CD1c-positive myeloid dendritic cell (primary cell): ENCODE data around the gene MRM2.

Experiments used
- DNase-seq: peaks from one replicate; pipeline ENCODE4 v3.0.0-alpha.2; 2016; ENCODE audit errors: extremely low spot score

MRM2 gene

DNA sequence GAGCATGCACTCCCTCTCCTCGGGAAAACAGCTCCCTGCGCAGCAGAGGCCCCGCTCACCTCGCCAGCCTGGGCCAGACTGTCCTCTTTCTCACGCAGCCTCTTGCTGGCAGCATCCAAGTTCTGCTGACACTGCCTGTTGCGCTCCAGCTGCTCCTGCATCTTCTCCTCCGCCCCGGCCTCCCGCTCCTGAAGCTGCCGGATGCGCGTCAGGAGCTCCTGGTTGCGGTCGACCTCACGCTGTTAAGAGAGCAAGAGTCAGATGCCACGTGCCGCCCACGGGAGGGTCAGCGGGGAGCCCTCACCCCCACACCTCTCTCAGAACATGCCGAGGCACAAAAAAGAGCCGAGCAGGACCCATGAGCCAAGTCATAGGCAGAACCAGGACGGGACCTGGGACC is 19.5 kb downstream of the MRM2 start:
- DNase-seq = no peak

DNA sequence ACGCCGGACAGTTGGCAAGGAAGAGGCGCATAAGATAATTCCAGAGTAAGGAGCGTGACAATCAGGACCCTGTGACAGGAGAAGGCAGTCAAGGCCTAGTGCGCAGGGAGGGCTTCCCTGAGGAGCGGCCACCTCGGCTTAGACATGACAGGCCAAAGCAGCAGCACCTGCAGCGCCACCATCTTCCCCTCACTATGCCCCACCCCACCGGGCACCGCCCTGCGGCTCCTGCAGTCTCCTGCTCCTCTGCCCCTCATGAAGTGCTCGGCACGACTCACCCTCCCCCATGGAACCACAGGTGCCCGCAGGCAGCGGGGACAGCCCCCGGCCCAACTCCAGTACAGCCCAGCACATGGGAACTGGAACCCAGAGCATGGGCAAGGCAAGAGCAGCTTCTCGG is 21.1 kb downstream of the MRM2 start:
- no peak for DNase-seq

DNA sequence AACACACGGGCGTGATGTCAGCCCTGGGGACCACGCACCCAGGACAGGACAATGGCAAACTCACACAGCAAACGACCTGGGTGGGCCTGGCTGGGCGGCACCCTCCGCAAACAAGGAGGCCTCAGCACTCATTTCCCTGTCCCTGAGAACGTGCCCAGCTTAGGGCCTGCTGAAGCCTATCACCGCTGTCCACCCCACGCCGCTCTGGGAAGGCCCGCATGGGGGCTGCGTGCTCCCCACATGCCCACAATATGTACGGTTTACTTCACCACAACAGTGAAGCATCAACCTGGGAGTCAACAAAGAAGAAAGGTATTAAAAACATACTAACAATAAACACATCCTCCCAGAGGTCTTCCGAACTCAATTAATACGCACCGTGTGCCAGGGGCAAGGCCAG is 21.5 kb downstream of the MRM2 start:
- no peak for DNase-seq

DNA sequence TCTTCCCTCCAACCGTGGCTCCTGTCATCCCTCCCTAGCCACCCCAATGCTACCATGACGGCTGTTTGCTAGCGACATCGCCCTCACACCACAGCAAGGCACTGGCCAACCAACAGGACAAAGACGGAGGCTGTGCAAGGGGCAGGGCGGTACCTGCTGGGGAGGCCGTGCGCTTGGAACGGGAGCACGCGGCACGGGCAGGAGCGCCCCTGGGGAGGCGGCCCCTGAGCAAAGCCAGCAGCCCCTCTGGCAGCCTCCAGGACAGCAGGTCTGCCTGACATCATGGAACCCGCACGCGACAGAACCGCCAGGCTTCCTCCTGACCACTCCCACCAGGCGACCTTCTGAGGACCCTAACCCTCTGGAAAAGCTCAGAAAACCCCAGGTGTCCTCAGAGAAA is 22.0 kb downstream of the MRM2 start:
- no peak for DNase-seq

DNA sequence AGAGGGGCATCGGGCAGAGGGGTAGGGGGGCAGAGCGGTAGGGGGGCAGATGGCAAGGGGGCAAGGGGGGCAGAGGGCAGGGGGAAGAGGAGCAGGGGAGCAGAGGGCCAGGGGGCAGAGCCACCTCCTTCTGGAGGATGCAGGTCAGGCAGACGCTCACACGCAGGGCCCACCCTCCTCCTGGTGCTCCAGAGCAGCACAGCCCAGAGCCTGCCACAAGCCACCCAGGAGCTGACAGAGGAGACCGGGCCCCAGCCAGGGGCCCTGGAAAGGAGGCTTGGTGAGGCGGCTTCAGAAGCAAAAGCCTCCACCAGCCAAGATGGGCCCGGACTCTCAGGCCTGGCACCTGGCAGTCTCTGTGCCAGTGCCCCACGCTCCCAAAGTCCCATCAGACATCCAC is 22.4 kb downstream of the MRM2 start:
- no peak for DNase-seq

DNA sequence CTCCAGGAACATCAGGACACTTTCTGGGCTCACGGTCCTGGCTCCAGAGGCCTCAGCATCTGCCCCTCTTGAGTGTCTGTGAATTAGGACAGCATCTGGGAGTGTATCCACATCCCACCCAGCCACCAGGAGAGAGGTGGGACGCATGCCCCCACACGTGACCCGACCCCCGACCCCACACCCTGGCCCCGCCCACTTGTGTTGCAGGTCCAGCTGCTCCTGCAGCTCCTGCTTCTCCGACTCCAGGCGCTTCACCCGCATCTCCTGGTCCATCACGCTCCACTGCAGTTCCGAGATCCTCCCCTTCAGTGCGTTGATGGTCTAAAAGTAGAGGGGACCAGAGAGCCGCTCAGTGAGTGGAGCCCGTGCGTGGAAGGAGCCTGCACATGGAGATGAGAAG is 22.9 kb downstream of the MRM2 start:
- DNase-seq = no peak

DNA sequence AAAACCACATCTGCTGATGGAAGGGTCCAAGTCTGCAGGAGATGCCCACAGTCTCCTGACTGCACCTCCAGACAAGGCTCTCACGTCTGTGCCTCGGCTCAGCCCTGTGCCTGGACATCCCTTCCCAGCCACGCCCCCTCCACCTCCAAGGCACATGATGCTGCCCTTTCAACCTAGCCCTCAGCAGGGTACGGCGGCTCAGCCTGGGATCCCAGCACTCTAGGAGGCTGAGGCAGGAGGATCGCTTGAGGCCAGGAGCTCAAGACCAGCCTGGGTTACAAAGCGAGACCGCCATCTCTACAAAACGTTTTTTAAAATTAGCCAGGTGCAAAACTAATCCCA is 23.6 kb downstream of the MRM2 start:
- no peak for DNase-seq

DNA sequence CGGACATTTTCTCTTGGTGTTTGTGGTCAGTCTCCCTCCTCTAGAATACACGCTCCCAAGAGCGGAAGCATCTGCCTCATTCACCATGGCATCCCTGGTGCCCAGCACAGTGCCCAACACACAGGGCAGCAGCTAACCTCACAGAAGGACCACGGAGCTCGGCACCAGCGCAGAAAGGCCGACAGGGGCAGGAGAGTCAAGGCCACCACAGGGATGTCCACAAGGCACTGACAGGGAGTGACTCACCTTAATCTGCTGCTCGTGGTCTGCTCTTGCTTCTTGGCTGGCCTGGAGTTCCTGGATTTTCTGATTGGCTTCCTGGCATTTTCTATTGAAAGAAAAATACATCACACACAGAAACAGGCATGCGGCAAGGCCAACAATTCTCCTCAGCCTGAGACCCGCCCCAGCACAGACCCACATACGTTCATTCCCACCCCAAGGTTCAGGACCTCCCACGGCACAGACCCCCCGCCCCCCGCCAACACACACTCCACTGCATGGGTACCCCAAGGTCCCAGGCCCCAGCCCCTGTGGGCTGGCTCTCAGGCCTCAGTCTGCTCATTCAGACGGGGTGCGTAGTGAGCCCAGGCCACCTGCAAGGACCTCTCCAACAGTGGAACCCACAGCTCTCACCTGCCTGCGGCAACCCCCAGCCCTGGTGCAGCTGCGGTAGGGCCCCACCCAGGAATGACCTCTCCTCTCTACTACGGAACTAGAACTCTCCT is 24.1 kb downstream of the MRM2 start:
- DNase-seq = no peak

DNA sequence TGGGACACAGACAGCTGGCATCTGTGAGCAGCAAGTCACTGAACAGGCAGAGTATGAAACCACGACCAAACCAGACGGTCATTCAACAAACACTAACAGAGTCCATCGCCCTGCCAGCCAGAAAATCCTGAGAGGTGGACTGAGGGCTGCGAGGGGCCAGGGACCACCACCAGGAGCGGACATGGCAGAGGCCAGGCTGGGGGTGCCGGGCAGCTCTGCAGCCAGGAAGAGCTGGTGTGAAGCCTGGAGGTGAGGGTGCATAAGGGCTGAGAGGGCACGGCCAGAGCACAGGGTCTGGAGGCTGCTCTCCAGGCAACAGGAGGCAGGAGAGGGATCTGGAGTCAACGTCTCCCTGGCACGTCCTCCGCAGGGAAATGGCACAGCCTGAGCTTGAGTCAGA is 24.8 kb downstream of the MRM2 start:
- DNase-seq = no peak

DNA sequence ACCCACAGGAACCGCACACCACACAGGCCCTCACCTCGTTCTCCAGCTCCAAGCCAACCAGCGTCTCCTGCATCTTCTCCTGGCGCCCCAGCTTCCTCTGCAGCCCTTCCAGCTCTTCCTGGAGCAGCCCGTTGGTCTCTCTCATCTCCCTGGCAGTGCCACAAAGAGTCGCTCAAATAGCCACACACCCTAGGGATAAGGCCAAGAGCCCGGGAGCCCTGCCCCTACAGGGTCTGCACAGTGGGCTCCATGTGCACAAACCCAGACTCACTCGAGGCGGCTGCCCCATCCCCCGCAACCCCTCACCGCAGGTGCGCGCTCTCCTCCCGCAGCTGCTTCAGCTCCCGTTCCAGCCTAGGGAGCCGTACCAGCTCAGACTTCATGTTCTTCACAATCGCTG is 26.2 kb downstream of the MRM2 start:
- no peak for DNase-seq

DNA sequence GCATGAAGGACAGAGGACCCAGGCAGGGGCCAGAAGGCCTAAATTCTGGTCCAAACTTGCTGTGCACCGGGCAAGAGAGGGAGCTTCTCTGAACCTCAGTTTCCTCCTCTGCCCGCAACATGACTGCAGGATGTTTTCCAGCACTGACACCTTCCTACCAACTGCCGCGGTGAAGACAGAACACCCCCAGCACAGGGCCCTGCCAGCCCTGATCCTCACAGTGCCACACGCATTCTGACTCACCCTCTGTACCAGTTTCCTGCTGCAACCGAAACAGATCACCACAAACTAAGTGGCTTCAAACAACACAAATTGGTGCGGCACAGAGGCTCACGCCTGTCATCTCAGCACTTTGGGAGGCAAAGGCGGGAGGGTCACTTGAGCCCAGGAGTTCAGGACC is 27.4 kb downstream of the MRM2 start:
- no peak for DNase-seq

DNA sequence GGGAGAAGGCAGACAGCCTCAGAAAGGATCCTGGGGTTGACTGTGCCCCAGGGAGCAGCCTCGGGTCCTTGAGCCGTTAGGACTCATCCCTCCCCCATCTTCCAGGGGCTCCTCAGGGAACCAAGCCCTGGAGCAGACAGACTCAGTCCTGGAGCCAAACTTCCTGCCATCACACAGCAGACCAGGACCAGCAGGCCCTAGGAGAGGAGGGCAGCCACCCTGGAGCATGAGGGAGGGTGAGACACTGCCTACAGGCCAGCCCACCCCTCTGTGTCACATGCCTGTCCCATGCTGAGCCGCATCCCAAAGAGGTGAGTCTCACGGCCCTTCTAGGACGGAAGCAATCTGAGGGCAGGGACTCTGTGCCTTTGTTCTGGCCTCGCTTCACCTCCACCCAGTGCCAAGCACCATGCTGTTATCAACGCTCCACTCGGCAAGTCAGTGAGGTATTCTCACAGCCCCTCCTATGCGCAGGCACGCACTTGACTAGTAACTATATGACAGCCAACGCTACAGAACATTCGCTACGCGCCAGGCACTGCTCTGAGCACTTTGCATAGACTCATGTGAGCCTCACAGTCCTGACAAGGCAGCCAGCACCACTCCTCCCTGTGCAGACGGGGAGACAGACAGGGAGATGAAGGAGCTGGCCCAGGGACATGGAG is 28.3 kb downstream of the MRM2 start:
- DNase-seq = no peak

DNA sequence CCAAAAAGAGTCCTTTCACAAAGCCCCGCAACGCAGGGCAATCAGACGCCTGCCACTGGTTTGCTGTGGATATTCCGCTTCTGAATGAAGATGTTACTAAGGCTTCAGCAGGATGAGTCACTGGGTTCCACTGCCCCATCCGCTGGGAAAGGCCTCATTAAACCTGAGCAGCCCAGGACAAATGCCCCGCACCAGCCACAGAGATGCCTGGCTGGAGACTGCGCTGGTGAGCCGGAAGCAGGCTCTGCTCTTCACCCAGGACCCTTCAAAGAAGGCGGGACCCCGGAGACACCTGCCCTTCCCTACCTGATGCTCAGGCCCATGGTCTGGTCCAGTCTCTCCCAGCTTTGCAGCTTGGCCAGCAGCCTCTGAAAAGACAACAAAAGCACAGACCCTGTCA is 29.1 kb downstream of the MRM2 start:
- DNase-seq = no peak

DNA sequence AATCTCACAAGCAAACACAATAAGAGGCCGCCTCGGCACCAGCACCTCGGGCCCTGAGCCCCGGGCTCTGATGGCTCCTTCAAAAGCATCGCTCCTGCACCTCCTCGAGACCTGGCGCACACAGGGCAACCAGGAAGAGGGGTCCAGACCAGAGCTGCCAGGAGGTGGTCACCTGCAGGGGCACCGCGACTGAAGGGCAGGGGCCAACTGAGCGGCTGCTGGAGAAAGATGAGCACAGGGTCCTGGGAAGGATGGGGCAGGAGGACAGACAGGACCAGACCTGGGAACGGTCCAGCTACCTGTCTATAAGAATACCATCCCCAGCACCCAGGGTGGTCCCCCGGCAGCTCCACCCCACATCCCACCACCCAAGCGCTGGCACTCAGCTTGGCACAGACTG is 30.1 kb downstream of the MRM2 start:
- DNase-seq = no peak

DNA sequence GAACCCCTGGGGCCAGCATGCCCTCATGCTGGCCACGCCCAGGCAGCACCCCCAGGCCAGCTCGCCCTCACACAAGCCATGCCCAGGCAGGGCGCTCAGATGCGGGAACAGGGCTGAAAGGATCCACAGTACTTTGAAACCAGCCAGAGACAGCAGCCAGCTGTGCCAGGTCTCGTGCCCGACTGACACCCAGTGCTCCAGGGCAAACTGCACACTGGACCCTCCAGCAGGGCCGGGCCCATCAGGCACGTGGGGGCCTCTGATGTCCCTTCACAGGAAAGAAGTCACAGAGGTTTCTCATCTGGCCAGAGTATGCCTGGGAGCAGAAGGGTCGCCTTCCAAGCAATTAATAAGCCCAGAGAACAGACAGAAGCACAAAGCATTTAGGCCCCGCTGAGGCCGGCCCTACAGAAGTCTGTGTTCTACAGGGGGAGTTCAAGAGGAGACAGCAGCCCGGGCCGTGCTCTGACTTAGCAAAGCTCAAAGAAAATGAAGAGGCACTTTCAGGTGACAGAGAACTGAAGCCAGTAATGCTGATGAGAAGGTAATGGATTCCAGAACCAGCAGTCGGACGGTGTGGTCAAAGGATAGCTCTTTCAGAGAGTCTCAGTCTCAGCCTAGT is 30.6 kb downstream of the MRM2 start:
- DNase-seq = no peak

DNA sequence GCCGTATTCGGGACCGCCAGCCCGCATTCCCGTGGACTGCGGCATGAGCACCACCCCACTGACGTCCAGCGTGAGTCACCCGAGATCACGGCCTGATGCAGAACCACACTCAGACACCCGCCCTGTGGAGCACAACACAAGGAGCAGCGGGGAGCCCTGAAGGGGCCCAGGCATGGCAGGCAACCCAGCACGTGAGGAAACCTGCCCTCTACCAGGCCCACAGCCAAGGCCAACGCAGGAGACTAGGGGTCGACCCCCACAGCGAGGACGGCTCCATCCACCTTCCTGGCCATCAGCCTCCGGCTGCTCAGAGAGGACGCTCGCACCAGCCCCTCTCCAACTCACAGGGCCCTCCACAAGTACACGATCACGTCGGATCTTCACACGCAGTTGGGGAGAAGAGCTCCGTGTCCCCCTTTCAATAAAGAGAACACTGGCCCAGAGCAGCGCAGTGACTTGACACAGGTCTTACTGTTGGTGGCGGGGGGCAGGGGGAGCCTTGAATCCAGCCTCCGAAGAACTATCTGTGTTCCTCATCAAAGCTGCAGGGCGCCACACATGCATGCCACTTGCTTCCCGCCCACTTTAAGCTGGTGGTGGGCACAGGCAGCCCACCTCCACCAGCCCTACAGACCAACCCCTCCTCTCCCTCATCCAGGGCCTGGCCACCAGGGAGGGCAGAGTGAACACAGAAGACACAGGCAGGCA is 31.3 kb downstream of the MRM2 start:
- no peak for DNase-seq

DNA sequence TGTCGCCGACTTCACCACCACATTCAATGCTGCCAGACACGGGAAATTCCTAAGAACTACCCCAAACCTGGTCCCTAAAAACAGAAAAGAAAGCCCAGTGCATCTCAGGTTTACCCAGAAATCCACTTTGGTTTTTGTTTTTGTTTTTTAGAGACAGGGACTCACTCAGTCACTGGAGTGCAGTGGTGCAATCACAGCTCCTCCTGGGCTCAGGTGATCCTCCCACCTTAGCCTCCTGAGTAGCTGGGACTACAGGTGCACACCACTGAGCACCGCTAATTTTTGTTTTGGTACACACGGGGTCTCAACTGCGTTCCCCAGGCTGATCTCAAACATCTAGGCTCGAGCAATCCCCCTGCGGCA is 32.1 kb downstream of the MRM2 start:
- DNase-seq = no peak

DNA sequence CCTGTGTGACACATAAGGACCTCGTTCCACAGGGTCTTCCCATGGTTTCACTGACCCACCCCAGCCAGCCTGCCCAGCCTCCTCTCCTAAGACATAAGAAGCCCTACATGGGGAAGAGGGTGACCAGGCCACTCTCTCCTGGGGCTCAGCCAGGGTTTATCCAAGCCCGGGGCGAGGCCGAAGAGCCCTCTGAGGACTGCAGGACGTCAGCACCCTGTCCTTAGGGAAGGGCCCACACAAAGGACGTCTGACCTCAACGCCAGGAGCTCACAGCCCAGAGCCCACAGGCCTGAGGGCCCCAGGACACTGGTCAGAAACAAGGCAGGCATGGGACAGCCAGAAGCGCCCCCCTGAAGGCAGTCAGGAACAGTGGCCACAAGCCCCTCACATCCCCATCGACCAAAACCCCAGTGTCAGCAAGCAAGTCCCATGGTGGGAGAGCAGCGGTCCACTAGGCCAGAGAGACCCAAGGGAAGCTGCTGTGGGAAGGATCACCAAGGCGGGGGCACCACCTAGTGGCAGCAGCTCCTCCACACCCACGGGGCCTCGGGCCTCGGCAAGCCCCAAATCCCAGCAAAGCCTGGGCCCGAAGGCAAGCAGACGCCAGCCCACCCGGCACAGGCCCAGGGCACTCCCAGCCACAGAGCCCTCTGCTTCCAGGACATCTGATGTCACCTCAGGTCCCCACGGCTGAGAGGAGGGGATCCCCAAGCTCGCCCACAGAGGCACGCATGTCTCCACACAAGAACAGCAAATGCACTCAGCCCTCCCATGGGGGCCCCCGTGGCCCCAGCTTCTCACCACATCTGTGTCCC is 32.7 kb downstream of the MRM2 start:
- peak; percentile 33 for DNase-seq

DNA sequence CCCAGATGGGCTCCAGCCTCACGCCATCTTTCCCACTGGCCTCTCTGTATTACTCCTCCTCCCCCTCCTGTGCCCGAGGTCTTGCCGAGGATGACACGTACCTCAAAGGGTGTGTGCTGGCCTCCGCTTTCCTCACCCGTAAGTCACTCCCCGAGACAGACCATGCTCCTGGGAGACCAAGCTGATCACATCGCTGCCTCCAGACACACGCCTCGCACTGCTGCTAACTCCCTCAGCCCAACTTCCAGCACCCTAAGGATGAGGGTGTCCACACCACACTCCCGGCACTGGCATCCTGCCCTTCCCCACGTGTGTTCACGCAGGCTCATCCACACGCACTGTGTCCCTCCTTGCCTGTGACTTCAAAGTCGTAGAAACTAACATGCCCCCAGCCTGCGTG is 33.3 kb downstream of the MRM2 start:
- no peak for DNase-seq

DNA sequence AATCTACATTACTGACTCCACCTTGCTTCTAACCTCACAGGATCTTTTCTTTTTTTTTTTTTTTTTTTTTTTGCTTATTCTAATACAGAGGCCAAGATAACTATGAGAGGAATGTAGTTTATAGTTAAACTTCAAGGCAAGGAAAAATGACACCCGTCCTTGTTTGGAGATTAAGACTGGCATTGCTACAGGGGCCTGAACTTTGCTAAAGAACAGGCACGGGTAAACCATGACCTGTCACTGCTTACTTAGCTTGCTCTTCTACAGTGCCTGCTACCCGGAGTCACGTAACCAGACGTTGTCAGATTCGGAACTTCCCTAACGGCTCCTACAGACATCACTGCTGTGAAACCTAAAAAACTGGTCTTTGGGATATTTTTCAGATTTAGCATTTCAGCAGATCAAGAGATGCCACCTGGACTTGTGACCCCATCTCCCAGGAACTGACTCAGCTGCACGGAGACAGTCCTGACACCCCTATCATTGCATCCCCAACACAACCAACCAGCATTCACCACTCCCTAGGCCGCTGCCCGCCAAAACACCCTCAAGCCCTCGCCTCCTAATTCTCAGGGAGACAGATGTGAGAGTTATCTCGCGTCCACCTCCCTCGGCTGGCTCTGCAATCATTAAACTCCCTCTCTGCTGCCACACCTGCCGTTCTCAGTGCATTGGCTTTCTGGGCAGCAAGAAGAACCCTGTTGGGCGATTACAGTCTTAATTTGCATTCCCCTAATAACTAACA is 36.8 kb downstream of the MRM2 start:
- DNase-seq = no peak

DNA sequence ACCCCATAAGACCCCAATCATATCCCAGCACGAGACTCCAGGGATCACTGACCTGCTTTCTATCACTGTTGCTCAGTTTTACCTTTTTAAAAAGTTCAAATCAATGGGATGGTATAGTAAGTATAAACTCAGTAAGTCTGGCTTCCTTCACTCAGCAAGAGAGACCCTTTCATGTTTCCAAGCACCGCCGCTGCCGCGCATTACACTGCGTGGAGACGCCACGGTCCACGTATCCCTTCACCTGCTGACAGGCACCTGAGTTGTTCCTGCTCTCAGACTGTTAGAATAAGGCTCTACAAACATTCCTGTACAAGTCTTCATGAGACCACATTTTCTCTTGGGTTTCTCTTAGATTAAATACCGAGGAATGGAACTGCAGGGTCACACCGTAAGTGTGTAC is 37.6 kb downstream of the MRM2 start:
- no peak for DNase-seq
